DMS79 (cell line): Measurements from ENCODE around the gene RBAK.
A peak's percentile ranks its signal among the peaks of the same experiment; 100 is the strongest.
"Not testable (repeated sequence)": the region's sequence is repeated elsewhere in the genome, so short reads cannot be mapped to it uniquely, and the experiment has no call there.

Experiments used
- DNase-seq: peaks from one replicate; lab custom pipeline; 2025; lab: John Stamatoyannopoulos, UW

The RBAK gene

DNA sequence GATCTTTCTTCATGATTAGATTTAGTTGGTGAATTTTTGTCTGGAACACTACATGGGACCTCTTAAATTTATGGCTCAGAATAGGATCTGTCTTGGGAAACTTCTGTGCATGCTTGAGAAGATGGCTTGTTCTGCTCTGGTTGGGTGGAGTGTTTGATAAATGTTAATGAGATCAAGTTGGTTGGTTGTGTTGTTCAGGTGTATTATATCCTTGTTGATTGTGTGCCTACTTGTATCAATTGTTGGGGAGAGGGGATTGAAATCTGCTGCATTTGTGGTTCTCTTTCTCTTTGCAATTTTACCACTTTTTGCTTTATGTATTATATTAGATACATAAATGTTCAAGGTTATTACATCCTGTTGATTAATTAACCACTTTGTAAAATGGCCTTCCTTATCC is 6.1 kb downstream of the RBAK start:
- DNase-seq = not testable (repeated sequence)

DNA sequence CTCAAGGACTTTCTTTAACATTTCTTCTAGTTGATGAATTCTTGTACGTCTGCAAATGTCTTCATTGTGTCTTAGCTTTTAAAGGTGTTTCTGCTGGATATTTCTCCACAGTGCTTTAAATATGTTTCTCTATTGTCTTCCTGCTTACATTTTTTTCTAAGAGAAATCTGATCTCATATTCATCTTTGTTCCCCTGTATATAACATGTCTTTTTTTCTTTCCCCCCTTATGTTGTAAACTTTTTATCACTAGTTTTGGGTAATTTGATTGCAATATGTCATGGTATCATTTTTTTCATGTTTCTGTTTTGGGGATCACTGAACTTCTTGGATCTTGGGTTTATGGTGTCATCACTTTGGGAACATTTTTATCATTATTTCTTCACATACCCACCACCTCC is 7.5 kb downstream of the RBAK start:
- DNase-seq = no peak

DNA sequence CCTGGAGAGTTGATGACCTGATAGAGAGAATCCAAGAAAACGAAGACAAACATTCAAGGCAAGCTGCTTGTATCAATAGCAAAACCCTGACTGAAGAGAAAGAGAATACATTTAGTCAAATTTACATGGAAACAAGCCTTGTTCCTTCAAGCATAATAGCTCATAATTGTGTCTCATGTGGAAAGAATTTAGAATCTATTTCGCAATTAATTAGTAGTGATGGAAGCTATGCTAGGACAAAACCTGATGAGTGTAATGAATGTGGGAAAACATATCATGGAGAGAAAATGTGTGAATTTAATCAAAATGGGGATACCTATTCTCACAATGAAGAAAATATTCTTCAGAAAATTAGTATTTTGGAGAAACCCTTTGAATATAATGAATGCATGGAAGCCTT is 18.0 kb downstream of the RBAK start:
- no peak for DNase-seq

DNA sequence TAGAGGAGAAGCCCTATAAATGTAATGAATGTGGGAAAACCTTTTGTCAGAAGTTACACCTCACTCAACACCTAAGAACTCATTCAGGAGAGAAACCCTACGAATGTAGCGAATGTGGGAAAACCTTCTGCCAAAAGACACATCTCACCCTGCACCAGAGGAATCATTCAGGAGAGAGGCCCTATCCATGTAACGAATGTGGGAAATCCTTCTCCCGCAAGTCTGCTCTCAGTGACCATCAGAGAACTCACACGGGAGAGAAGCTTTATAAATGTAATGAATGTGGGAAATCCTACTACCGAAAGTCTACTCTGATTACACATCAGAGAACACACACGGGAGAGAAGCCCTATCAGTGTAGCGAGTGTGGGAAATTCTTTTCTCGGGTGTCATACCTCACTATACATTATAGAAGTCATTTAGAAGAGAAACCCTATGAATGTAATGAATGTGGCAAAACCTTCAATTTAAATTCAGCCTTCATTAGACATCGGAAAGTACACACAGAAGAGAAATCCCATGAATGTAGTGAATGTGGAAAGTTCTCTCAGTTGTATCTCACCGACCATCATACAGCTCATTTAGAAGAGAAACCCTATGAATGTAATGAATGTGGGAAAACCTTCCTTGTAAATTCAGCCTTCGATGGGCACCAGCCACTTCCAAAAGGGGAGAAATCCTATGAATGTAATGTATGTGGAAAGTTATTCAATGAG is 18.9 kb downstream of the RBAK start:
- DNase-seq = no peak

DNA sequence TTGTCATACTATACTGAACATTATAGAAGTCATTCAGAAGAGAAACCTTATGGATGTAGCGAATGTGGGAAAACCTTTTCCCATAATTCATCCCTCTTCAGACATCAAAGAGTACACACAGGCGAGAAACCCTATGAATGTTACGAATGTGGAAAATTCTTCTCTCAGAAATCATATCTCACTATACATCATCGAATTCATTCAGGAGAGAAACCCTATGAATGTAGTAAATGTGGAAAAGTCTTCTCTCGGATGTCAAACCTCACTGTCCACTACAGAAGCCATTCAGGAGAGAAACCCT is 19.4 kb downstream of the RBAK start:
- DNase-seq = no peak

DNA sequence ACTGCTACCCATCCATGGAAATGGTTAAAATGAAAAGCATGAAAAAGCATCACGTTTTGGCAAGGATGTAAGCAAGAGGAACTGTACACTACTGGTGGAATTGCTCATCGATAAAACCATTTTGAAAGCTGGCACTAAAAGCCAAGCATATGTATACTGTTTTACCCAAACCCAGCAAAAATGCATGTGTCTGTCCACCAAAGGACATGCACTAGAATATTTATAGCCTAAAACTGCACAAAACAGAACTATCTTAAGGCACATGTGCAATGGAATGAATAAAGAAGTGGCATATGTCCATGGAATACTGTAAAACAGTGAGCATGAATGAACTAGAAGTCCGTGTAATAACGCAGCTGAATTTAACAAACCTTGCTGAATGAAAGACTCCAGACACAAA is 22.9 kb downstream of the RBAK start:
- DNase-seq = no peak

DNA sequence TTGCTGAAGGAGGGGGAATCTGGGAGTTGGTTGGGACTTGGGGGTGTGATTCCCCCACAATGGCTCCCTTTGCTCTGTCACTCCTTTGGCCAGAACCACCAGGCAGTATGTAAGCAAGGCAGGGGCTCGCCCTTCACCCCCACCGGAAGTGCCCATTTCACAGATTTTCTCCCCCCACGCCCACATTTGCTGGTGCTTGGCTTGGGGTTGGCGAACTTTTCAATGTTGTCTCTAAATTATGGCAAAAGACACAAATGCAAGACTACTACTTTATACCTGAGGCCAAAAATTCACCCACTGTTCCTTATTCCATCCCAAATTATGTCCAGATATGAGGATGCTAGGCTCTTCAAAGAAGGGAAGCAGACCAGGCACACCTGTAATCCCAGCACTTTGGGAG is 24.5 kb downstream of the RBAK start:
- no peak for DNase-seq

DNA sequence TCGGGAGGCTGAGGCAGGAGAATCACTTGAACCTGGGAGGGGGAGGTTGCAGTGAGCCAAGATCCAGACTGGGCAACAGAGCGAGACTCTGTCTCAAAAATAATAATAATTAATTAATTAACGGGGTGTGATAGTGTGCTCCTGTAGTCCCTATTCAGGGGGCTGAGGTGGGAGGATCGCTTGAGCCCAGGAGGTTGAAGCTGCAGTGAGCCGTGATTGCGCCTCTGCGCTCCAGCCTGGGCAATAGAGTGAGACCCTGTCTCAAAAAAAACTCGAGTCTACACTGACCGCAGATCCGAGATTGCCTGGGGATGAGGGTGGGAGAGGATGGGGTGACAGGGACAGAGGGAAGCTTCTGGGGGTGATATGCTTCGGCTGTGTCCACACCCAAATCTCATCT is 29.5 kb downstream of the RBAK start:
- not testable (repeated sequence) for DNase-seq

DNA sequence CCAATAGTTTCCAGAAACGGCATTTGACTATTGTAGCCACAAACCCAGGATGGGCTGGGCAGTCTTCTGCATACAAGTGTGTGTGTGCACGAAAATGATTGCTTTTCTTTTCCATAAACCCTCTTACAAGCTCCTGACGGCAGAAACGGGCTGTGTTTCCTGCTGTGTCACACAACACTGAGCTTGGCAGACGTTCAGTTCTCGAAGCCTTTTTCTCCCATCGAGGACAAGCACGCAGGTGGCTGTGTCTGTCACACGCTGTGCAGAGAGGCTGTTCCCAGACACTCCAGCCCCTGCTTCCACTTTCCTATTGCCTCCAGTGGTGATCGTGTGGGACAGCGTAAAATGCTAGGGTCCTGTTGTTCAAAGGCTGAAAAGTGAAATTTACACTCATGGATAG is 32.1 kb downstream of the RBAK start:
- peak; percentile 88 for DNase-seq

DNA sequence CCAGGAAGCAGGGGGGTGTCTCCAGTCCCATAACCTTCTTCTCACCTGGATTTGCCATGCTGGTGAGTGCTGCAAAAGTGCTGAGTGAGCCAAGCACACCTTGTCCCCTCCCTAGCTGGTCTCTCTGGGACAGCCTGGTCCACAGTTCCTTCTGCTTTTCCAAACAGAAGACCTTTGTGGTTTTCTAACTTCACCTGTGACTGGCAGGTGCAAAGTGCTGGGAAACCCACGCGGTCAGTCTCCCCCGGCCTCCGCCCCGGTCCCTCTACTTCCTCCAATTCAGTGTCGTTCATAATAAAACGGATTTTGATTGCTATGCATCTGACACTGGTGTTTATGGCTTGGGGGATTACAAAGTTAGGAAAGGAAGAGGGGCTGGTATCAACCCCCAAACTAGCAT is 37.1 kb downstream of the RBAK start:
- no peak for DNase-seq

DNA sequence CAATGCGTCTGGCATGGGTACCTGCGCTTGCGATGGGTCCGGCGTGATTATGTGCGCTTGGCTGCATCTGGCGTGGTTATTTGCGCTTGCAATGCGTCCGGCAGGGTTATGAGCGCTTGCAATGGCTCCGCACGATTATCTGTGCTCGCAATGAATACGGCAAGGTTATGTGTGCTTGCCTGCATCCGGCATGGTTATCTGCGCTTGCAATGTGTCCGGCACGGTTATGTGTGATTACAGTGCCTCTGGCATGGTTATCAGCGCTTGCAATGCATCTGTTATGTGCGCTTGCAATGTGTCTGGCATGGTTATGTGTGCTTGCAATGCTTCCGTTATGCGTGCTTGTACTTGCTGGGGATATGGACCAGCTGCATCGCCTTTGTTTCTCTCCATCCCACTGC is 37.7 kb downstream of the RBAK start:
- DNase-seq = no peak

DNA sequence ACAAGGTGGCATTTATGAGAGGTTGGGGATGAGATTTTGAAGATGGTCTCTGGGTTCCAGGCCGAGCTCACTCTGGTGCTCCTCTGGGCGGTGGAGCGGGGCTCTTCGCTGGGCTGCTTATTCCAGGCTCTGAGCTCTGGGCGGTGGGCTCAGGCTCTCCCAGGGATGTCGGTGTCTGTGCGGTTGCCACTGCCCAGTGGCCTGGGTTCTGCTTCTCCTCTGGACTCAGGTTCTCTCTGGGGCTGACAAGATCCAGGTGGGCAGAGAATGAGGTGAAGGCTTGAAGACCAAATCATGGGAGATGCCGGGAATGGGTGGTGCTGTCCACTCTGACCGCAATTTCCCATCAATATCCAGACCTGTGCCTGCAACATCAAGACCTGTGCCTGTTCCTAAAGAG is 40.6 kb downstream of the RBAK start:
- DNase-seq = no peak

DNA sequence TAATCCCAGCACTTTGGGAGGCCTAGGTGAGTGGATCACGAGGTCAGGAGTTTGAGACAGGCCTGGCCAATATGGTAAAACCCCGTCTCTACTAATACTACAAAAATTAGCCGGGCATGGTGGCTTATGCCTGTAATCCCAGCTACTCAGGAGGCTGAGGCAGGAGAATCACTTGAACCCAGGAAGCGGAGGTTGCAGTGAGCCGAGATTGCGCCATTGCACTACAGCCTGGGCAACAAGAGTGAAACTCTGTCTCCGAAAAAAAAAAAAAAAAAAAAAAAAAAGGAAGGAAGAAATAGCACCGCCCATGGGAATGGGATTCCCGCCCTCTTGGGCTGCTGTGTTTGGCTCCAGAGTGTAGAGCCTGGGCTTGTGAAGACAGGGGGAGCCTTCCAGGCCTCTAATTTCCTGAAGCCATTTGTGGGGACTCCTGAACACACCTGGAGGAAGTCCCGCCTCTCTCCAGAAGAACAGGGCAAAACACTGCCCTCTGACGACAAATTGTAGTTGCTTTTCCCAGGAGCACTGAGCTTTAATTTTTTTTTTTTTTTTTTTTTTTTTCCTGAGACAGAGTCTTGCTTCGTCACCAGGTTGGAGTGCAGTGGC is 42.7 kb downstream of the RBAK start:
- DNase-seq = not testable (repeated sequence)

DNA sequence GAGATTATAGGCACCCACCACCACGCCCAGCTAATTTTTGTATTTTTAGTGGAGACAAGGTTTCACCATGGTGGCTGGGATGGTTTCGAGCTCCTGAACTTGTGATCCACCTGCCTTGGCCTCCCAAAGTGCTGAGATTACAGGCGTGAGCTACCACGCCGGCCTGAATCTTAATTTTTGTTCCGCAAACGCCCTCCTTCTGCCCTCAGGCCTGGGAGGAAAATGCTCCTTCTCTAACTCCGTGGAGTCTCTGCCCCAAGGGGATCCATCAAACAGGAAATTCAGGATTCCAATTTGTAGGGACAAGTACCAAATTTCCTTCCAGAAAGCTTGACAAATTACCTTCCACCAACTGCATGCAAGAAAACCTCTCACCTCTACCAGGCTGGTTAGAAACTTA is 43.2 kb downstream of the RBAK start:
- DNase-seq = no peak

DNA sequence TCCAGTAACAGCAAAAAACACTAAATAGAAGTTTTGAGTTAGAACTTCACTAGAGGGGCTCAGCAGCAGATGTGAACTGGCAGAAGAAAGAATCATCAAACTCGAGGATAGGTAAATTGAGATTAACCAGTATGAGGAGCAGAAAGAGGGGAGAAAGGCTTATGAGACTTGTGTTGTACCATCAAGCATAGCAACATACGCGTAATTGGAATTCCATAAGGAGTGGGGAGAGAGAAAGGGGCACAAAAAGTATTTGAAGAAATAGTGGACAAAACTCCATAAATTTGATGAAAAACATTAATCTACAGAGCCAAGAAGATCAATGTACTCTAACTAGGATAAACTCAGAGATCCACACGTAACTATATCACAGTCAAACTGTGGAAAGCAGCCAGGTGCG is 48.3 kb downstream of the RBAK start:
- DNase-seq = no peak

DNA sequence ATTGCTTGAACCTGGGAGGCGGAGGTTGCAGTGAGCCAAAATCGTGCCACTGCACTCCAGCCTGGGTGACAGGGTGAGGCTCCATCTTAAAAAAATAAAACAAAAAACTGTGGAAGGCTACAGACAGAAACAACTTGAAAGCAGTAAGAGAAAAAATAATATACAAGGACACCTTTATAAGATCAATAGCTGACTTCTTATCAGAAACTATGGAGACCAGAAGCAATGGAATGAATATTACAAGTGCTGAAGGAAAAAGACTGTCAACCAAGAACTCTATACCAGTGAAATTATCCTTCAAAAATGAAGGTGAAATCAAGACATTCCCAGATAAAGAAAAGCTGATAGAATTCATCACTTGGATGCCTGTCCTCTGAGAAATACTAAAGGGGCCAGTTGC is 49.0 kb downstream of the RBAK start:
- DNase-seq = no peak

DNA sequence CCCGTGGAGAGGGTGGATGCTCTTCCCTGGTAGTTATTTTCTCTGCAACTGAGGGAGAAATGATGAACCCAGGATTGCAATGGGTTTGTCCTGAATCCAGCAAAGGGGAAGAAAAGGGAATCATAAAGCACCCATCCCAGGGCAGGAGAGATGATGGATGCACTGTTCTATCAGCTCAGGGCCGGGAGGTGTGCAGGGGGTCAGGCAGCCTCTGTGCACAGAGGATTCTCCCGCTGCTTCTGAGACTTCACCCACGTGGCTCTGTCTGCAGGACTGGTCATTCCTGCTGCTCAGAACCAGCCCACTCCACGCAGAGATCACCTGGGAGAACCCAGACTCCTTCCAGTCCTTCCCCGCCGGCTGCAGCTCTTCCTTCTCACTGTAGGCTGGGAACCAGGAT is 70.7 kb downstream of the RBAK start:
- DNase-seq = no peak

DNA sequence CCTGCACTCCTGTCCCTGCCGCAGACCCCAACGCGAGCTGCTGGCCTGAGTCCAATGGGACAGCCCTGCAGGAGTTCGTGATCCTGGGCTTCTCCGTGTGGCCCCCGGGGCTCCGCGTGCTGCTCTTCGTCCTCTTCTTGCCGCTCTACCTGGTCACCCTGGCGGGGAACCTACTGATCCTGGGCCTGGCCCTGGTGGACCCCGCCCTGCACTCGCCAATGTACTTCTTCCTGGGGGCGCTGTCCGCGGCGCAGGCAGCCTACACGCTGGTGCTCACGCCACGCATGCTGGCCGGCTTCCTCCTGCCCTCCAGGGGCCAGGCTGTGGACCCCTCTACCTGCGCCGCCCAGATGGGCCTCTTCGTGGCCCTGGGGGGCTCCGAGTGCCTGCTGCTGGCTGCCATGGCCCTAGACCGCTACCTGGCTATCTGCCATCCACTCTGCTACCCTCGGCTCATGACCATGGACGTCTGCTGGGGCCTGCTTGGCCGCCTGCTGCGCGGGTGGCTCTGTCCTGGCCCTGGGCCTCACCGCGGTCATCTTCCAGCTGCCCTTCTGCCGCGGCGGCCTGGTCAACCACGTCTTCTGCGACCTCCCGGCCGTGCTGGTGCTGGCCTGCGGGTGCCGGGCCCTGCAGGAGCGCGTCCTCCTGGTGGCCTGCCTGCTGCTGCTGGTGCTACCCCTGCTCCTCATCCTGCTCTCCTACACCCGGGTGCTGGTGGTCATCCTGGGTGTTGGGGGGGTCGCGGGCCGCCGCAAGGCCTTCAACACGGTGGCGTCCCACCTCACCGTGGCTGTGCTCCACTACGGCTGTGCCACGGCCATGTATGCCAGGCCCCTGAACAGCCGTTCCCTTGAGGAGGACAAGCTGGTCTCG is 71.7 kb downstream of the RBAK start:
- DNase-seq = no peak
